GM12865 (cell line): ENCODE results near the gene RGMA.

Experiments used
- DNase-seq: peaks from one replicate; pipeline ENCODE4 v3.0.0; 2010; ENCODE audit warnings: low read depth
- H3K4me3 ChIP-seq: 2 replicates; pipeline ENCODE4 v1.5.1; 2011; ENCODE audit warnings: mild to moderate bottlenecking, low read depth, low read length, control low read depth
- TF ChIP-seq, protein P1 (sequence below): IDR thresholded peaks from 2 replicates; pipeline ENCODE4 v1.5.1; 2011; ENCODE audit warnings: low read length, control low read depth, low read depth, inconsistent platforms; ENCODE audit not compliant: insufficient read depth; ENCODE audit errors: missing control alignments

Gene RGMA

DNA sequence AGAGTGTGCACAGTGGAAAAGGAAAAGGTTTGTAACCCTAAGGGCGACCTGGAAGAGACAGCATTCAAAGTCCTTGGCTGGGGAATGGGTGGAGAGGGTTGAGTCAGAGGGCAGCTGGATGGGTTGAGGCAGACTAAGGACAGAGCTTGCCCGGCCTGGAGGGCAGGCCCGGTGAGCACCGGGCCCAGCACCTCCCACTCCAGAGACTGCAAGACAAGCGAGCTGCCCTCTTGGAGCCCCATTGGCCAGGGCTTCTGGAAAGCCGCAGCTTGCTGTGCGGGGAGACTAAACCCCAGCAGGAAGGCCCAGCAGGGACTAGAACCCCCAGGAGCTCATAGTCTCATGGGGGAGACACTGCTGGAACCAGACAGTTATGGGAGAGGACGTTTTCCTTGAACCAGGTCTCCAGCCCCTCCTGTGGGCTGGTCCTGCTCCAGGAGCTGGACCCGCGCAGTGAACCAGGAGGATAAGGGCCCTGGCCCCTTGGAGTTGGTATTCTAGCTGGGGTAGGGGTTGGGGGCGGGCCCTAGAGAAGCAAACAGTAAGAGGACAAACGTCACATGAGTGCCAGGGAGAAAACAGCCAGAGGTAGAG is 59.1 kb downstream of the RGMA start:
- no peak overlapping the region for H3K4me3 ChIP-seq
- TF ChIP-seq, protein P1, sequence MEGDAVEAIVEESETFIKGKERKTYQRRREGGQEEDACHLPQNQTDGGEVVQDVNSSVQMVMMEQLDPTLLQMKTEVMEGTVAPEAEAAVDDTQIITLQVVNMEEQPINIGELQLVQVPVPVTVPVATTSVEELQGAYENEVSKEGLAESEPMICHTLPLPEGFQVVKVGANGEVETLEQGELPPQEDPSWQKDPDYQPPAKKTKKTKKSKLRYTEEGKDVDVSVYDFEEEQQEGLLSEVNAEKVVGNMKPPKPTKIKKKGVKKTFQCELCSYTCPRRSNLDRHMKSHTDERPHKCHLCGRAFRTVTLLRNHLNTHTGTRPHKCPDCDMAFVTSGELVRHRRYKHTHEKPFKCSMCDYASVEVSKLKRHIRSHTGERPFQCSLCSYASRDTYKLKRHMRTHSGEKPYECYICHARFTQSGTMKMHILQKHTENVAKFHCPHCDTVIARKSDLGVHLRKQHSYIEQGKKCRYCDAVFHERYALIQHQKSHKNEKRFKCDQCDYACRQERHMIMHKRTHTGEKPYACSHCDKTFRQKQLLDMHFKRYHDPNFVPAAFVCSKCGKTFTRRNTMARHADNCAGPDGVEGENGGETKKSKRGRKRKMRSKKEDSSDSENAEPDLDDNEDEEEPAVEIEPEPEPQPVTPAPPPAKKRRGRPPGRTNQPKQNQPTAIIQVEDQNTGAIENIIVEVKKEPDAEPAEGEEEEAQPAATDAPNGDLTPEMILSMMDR: no peak
- DNase-seq: no peak

DNA sequence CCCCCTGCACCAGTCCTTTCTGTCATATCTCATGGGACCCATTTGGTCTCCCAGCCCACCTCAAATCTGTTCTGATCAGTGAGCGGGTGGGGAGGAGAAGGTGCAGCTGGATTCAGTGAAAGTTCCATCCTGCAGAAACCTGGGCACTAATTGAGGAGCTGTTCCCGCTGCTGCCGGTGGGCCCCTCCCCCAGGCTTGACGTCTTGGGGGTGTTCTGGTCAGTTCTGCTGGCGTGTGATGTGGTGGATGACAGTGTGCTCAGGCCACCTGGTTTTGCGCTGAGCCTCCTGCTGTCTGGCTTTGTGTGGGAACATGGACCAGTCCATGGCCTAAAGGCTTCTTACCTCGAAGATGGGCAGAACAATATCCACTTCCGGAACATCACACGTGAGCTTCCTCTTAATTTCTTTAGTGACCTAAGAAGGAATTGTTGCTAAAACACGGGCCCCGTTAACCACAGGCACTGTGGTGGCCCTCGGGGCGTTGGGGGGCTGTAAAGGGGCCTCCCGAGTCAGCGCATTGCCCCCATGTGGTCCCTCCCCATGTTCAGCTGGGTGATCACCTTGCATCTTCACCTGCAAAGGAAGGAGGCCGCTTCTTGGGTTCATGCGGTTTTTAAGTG is 59.7 kb downstream of the RGMA start:
- no peak for DNase-seq
- TF ChIP-seq, protein P1: no peak
- no peak overlapping the region for H3K4me3 ChIP-seq

GRCh38 chr15:93028632-93029213 is 60.3 kb downstream of the RGMA start:
- TF ChIP-seq, protein P1: no peak
- no peak for DNase-seq
- no peak overlapping the region for H3K4me3 ChIP-seq

- TF ChIP-seq, protein P1: no peak
- H3K4me3 ChIP-seq: no peak overlapping the region
- no peak for DNase-seq
Measured at GRCh38 chr15:93028111-93028631, 60.8 kb downstream of the RGMA start.

DNA sequence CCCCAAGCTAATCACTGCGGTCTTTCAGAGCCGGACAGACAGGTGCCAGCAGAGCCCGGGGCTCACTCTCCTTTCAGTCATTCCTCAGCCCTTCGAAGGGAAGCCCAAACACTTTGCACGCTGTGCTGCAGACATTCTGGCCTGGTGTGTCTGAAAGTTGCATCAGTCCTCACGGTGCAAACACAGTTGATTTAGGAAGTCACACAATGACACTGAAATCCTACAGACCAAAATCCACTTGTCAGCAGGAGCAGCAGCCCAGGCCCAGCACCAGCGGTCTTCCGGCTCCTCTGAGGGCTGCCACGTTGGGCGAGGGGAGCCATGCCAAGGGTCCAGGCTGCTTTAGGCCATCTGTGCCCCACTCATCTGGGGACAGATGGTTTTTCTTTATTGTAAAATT is 61.6 kb downstream of the RGMA start:
- H3K4me3 ChIP-seq: no peak overlapping the region
- DNase-seq: no peak
- TF ChIP-seq, protein P1: no peak

- TF ChIP-seq, protein P1: no peak
- no peak for DNase-seq
Measured at GRCh38 chr15:93026380-93026817, 62.6 kb downstream of the RGMA start.

More at GRCh38 chr15:93026380-93026817, 62.6 kb downstream of the RGMA start:
- H3K4me3 ChIP-seq: no peak overlapping the region
